CD4-positive, alpha-beta T cell treated with Interleukin-6 for 4 hours (primary cell): ENCODE results near the gene RPRD1B.

ENCODE experiments used
- DNase-seq: peaks from one replicate; pipeline ENCODE4 v3.0.0-alpha.2; 2020; ENCODE audit warnings: mixed read lengths

The RPRD1B gene

GRCh38 chr20:38043512-38044300, 10.2 kb downstream of the RPRD1B start:
- DNase-seq, result peak; percentile 16

- DNase-seq, result no peak
Observed at GRCh38 chr20:38044685-38045084, 11.1 kb downstream of the RPRD1B start.

- DNase-seq, result no peak
Observed at GRCh38 chr20:38046572-38046971, 13.0 kb downstream of the RPRD1B start.

- no peak for DNase-seq
Observed at GRCh38 chr20:38049800-38050199, 16.3 kb downstream of the RPRD1B start.

- DNase-seq, result no peak
Observed at GRCh38 chr20:38050686-38051085, 17.1 kb downstream of the RPRD1B start.

GRCh38 chr20:38052870-38053269, 19.3 kb downstream of the RPRD1B start:
- DNase-seq, result no peak

- no peak for DNase-seq
Observed at GRCh38 chr20:38054647-38055046, 21.1 kb downstream of the RPRD1B start.

GRCh38 chr20:38055294-38055693, 21.7 kb downstream of the RPRD1B start:
- no peak for DNase-seq

GRCh38 chr20:38055848-38056247, 22.3 kb downstream of the RPRD1B start:
- no peak for DNase-seq

- peak; percentile 81 for DNase-seq
Observed at GRCh38 chr20:38057351-38057972, 23.9 kb downstream of the RPRD1B start.

GRCh38 chr20:38059832-38060231, 26.3 kb downstream of the RPRD1B start:
- DNase-seq, result no peak

- DNase-seq, result no peak
Observed at GRCh38 chr20:38060536-38060935, 27.0 kb downstream of the RPRD1B start.

- no peak for DNase-seq
Observed at GRCh38 chr20:38061109-38061508, 27.6 kb downstream of the RPRD1B start.

GRCh38 chr20:38062890-38063289, 29.3 kb downstream of the RPRD1B start:
- DNase-seq, result no peak

- no peak for DNase-seq
Observed at GRCh38 chr20:38063911-38064530, 30.5 kb downstream of the RPRD1B start.

GRCh38 chr20:38065764-38066375, 32.3 kb downstream of the RPRD1B start:
- no peak for DNase-seq

- no peak for DNase-seq
Observed at GRCh38 chr20:38066969-38067716, 33.6 kb downstream of the RPRD1B start.

GRCh38 chr20:38067717-38068365, 34.3 kb downstream of the RPRD1B start:
- DNase-seq, result no peak

GRCh38 chr20:38072898-38073297, 39.4 kb downstream of the RPRD1B start:
- DNase-seq, result no peak

GRCh38 chr20:38073307-38074071, 39.9 kb downstream of the RPRD1B start:
- no peak for DNase-seq

GRCh38 chr20:38075161-38075998, 41.8 kb downstream of the RPRD1B start:
- no peak for DNase-seq
